ENCODE data around the gene ARHGAP35.

The ARHGAP35 gene

DNA sequence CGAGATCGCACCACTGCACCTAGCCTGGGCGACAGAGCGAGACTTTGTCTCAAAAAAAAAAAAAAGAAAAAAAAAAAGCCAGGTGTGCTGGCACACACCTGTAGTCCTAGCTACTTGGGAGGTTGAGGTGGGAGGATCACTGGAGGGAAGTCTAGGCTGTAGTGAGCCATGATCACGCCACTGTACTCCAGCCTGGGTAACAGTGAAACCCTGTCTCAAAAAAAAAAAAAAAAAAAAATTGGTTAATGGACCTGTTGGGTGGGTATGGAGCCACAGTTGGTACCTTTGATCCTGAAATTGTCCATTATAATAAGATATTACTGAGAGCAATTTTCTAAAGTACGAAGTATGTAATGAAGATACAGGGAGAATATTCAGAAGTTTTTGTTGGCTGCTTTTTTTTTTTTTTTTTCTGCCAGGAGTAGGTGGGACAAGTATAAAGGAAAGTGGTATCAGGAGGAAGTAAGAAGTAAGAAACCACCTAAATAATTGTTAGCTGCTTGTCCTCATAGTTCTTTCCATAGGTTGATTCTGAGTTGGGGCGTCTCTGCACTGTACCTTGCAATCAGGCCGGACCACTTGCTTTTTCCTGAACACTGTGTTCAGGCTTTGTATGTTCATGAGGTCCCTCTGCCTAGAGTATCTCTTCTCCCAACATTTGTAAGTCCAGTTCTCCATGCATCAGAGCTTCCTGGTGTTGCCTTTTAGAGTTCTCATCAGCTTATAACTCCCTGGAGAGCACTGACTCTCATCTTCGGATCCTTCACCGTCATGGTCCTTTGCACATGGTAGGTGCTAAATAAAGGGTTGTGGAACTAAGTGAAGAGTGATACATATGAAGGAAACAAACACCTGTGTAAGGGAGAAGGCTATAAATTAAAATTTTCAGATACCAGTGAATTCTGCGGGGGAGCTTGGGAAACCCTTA, 31.7 kb downstream of the ARHGAP35 start:
- TF ChIP-seq, protein P1, sequence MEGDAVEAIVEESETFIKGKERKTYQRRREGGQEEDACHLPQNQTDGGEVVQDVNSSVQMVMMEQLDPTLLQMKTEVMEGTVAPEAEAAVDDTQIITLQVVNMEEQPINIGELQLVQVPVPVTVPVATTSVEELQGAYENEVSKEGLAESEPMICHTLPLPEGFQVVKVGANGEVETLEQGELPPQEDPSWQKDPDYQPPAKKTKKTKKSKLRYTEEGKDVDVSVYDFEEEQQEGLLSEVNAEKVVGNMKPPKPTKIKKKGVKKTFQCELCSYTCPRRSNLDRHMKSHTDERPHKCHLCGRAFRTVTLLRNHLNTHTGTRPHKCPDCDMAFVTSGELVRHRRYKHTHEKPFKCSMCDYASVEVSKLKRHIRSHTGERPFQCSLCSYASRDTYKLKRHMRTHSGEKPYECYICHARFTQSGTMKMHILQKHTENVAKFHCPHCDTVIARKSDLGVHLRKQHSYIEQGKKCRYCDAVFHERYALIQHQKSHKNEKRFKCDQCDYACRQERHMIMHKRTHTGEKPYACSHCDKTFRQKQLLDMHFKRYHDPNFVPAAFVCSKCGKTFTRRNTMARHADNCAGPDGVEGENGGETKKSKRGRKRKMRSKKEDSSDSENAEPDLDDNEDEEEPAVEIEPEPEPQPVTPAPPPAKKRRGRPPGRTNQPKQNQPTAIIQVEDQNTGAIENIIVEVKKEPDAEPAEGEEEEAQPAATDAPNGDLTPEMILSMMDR (IDR thresholded peaks at IDR 0.05; ENCODE audit: low read length, missing control alignments): no peak
- DNase-seq (ENCODE audit: low read depth): no peak
- H3K4me3 ChIP-seq (replicated peaks; ENCODE audit: low read depth, low read length): no peak overlapping the region

DNA sequence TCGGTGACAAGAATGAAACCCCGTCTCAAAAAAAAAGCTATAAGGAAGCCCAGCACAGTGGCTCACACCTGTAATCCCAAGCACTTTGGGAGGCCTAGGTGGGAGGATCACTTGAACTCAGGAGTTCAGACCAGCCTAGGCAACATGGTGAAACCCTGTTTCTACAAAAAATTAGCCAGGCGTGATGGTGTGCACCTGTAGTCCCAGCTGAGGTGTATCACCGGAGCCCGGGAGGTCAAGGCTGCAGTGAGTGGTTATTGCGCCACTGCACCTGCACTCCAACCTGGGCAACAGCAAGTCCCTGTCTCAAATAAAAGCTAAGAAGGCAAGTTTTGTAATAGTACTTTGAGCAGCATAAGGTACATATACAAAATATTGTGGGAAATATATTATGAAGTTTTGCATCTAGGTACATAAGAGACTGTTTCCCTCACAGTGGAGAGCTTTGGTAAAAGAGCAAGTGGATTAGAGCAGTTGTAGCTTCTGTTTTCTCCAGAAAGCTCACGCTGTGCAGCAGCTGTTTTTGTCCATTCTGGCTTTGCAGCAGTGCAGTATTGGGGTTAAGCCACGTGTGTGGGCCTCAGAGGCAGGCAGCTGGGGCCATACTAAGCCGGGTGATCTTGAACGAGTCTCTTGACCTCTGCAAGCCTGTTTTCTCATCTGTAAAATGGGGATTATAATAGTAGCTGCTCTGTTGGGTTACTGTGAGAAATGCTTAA, 35.4 kb downstream of the ARHGAP35 start:
- TF ChIP-seq, protein P1 (IDR thresholded peaks at IDR 0.05; ENCODE audit: low read length, missing control alignments): no peak
- no peak for DNase-seq (ENCODE audit: low read depth)
- no peak overlapping the region for H3K4me3 ChIP-seq (replicated peaks; ENCODE audit: low read depth, low read length)

DNA sequence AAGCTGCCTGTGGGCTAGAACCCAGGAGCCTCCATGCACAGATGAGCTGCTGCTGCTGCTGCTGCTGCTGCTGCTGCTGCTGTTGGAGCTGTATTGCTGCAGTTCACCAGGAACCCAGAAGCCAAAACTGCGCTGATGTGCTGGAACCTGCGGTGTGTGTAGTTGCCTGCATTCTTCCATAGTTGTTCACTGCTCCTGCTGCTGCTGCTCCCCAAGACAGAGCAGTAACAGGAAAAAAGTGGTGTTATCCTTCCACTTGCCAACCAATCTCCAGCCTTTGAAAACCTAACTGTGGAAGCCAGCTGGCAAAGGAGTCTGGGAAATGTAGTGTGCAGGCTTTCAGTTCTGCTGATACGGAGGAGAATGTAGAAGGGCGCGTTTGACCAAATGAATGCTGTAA, 37.9 kb downstream of the ARHGAP35 start:
- peak; percentile 61 for DNase-seq (ENCODE audit: low read depth)
- H3K4me3 ChIP-seq (replicated peaks; ENCODE audit: low read depth, low read length): no peak overlapping the region
- TF ChIP-seq, protein P1 (IDR thresholded peaks at IDR 0.05; ENCODE audit: low read length, missing control alignments): no peak

DNA sequence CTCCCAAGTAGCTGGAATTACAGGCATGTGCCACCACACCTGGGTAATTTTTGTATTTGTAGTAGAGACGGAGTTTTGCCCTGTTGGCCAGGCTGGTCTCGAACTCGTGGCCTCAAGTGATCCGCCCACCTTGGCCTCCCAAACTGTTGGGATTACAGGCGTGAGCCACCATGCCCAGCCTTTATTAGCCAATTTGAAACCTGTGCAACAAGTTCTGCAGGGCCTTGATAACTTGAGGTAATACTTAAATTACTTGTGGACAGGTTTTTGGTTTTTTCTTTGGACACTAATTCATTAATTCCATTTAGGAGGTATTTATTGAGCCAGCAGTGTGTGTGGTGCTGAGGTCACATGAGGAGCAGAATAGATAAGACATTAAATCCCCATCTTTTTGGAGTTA, 39.5 kb downstream of the ARHGAP35 start:
- DNase-seq (ENCODE audit: low read depth): no peak
- no peak overlapping the region for H3K4me3 ChIP-seq (replicated peaks; ENCODE audit: low read depth, low read length)
- TF ChIP-seq, protein P1 (IDR thresholded peaks at IDR 0.05; ENCODE audit: low read length, missing control alignments): no peak

DNA sequence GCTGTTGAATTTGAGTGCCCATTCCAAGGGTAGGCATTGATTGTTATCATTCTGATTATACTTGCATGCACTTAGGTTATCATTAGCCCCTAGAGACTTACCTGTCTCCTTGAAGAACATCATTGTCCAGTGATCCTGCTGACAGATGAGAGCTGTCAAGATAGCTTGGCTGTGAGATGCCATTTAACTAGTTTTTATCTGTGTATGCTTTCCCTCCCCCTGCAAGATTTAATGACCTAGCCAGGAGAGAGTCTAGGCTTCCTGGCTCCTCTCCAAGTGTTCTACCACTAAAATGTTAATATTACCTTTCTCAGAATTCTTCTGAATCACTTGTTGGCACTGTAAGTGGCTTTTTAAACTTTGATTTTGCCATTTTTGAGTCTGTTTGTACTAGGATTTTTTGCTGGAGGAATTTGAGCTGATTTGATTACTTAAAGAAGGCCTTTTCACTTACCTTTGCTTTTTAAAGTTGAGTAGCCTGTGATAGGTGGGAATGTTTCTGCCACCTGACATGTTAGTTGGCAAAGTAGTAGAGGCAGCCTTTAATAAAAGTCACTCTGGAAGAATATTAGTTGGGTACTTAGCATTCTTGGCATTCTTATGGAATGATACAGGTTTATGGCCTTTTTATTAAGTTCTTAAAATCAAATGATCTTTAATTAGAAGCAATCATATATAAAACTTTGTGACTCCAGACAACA, 41.1 kb downstream of the ARHGAP35 start:
- no peak overlapping the region for H3K4me3 ChIP-seq (replicated peaks; ENCODE audit: low read depth, low read length)
- TF ChIP-seq, protein P1 (IDR thresholded peaks at IDR 0.05; ENCODE audit: low read length, missing control alignments): no peak
- DNase-seq (ENCODE audit: low read depth): no peak

DNA sequence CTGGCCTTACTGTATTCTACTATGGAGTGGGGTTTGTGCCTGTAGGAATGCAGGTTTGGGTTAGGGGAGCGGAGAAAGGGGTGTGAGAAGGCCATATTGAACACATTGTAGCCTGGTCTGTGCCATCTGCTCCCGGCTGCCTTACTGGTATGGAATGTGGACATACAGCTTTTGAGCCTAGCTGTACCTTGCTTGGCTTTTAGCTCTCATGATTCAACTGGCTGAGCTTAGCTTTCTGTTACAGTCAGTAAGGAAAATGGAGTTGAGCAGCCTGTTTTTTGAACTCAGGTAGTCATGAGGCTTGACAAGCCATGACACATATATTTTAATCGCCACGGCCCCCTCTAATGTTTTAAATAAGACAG, 41.6 kb downstream of the ARHGAP35 start:
- no peak for DNase-seq (ENCODE audit: low read depth)
- TF ChIP-seq, protein P1 (IDR thresholded peaks at IDR 0.05; ENCODE audit: low read length, missing control alignments): no peak
- no peak overlapping the region for H3K4me3 ChIP-seq (replicated peaks; ENCODE audit: low read depth, low read length)
